HFF-Myc (cell line): Measurements from ENCODE around the gene SLC12A3.

Experiments
- DNase-seq: peaks from one replicate; pipeline ENCODE4 v3.0.0-alpha.2; 2011; ENCODE audit warnings: low read depth; ENCODE audit errors: extremely low read depth
- H3K4me3 ChIP-seq: replicated peaks from 2 replicates; pipeline ENCODE4 v1.5.1; 2011; ENCODE audit warnings: low read depth, mild to moderate bottlenecking, control low read depth, low read length
- CTCF ChIP-seq: IDR thresholded peaks from 2 replicates; pipeline ENCODE4 v1.5.1; 2012; ENCODE audit warnings: mild to moderate bottlenecking, low read depth, low read length, control low read depth; ENCODE audit errors: missing control alignments

SLC12A3 gene

GRCh38 chr16:56947604-56947995 lies 82.6 kb downstream of the SLC12A3 start:
- DNase-seq, result no peak

GRCh38 chr16:56948234-56948633 lies 83.2 kb downstream of the SLC12A3 start:
- no peak for TF ChIP-seq CTCF

More at GRCh38 chr16:56947604-56947995, 82.6 kb downstream of the SLC12A3 start:
- H3K4me3 ChIP-seq, result no peak overlapping the region
- no peak for TF ChIP-seq CTCF

GRCh38 chr16:56950051-56950450 lies 85.0 kb downstream of the SLC12A3 start:
- H3K4me3 ChIP-seq, result no peak overlapping the region
- TF ChIP-seq CTCF, result no peak
- DNase-seq, result no peak

More at GRCh38 chr16:56948234-56948633, 83.2 kb downstream of the SLC12A3 start:
- no peak for DNase-seq
- no peak overlapping the region for H3K4me3 ChIP-seq

- DNase-seq, result no peak
- no peak for TF ChIP-seq CTCF
- H3K4me3 ChIP-seq, result no peak overlapping the region
These were observed 85.4 kb downstream of the SLC12A3 start for GRCh38 chr16:56950455-56950854.

- TF ChIP-seq CTCF, result peak; percentile 68
- DNase-seq, result no peak
- no peak overlapping the region for H3K4me3 ChIP-seq
These were observed 86.1 kb downstream of the SLC12A3 start for GRCh38 chr16:56950881-56951771.

- H3K4me3 ChIP-seq, result no peak overlapping the region
- no peak for DNase-seq
- no peak for TF ChIP-seq CTCF
These were observed 88.0 kb downstream of the SLC12A3 start for GRCh38 chr16:56953006-56953405.
